ENCODE data around the gene OPN3. TPM values are rescaled to one million over a fixed set of nuclear protein-coding genes. Genes with fewer than 3 reads are reported as not detected.

Gene OPN3
- total RNA-seq, 1 donor from 2014 or later = 12.5 TPM

- peaks cover 3% of the 10 kb centered on the region for H3K9me3 Mint-ChIP-seq (ENCODE audit: unreplicated experiment)
- H3K4me3 Mint-ChIP-seq (ENCODE audit: unreplicated experiment) = peak overlapping the region; percentile 78
- peaks cover 4% of the 10 kb centered on the region for H3K27me3 Mint-ChIP-seq (ENCODE audit: unreplicated experiment)
- peaks cover 13% of the 10 kb centered on the region for H3K36me3 Mint-ChIP-seq (ENCODE audit: unreplicated experiment)
- no peak for TF ChIP-seq CTCF (IDR thresholded peaks at IDR 0.05; ENCODE audit: partially characterized antibody, unreplicated experiment)
- H3K27ac Mint-ChIP-seq (ENCODE audit: unreplicated experiment) = no peak overlapping the region
- H3K4me1 Mint-ChIP-seq (ENCODE audit: low read depth, unreplicated experiment) = peaks cover 15% of the 10 kb centered on the region
- DNase-seq = no peak
These were observed 2.0 kb downstream of the OPN3 start for GRCh38 chr1:241638099-241638682.

- Mint-ChIP-seq H3K36me3 (ENCODE audit: unreplicated experiment) (peaks cover 13% of the 10 kb centered on the region), H3K27me3 (ENCODE audit: unreplicated experiment) (peaks cover 4% of the 10 kb centered on the region), H3K27ac (ENCODE audit: unreplicated experiment) (no peak overlapping the region), H3K4me1 (ENCODE audit: low read depth, unreplicated experiment) (peaks cover 15% of the 10 kb centered on the region), H3K4me3 (ENCODE audit: unreplicated experiment) (peak overlapping the region; percentile 78), H3K9me3 (ENCODE audit: unreplicated experiment) (peaks cover 3% of the 10 kb centered on the region)
- DNase-seq = no peak
- TF ChIP-seq CTCF (IDR thresholded peaks at IDR 0.05; ENCODE audit: partially characterized antibody, unreplicated experiment) = no peak
These were observed 2.6 kb downstream of the OPN3 start for GRCh38 chr1:241637604-241638003.

- Mint-ChIP-seq H3K9me3 (ENCODE audit: unreplicated experiment) (peaks cover 3% of the 10 kb centered on the region), H3K4me3 (ENCODE audit: unreplicated experiment) (peak overlapping the region; percentile 78)
These were observed 3.1 kb downstream of the OPN3 start for GRCh38 chr1:241637046-241637590.

GRCh38 chr1:241636291-241636690, 3.9 kb downstream of the OPN3 start:
- H3K9me3 Mint-ChIP-seq (ENCODE audit: unreplicated experiment) = peaks cover 3% of the 10 kb centered on the region
- H3K36me3 Mint-ChIP-seq (ENCODE audit: unreplicated experiment) = peaks cover 13% of the 10 kb centered on the region
- H3K27me3 Mint-ChIP-seq (ENCODE audit: unreplicated experiment) = peaks cover 4% of the 10 kb centered on the region
- DNase-seq = no peak
- H3K27ac Mint-ChIP-seq (ENCODE audit: unreplicated experiment) = no peak overlapping the region
- TF ChIP-seq CTCF (IDR thresholded peaks at IDR 0.05; ENCODE audit: partially characterized antibody, unreplicated experiment) = no peak
- no peak overlapping the region for H3K4me3 Mint-ChIP-seq (ENCODE audit: unreplicated experiment)
- peaks cover 15% of the 10 kb centered on the region for H3K4me1 Mint-ChIP-seq (ENCODE audit: low read depth, unreplicated experiment)

More at GRCh38 chr1:241637046-241637590, 3.1 kb downstream of the OPN3 start:
- no peak for TF ChIP-seq CTCF (IDR thresholded peaks at IDR 0.05; ENCODE audit: partially characterized antibody, unreplicated experiment)
- Mint-ChIP-seq H3K27ac (ENCODE audit: unreplicated experiment) (no peak overlapping the region), H3K36me3 (ENCODE audit: unreplicated experiment) (peaks cover 13% of the 10 kb centered on the region), H3K27me3 (ENCODE audit: unreplicated experiment) (peaks cover 4% of the 10 kb centered on the region), H3K4me1 (ENCODE audit: low read depth, unreplicated experiment) (peaks cover 15% of the 10 kb centered on the region)
- no peak for DNase-seq

- H3K27ac Mint-ChIP-seq (ENCODE audit: unreplicated experiment) = no peak overlapping the region
- peaks cover 2% of the 10 kb centered on the region for H3K9me3 Mint-ChIP-seq (ENCODE audit: unreplicated experiment)
- H3K36me3 Mint-ChIP-seq (ENCODE audit: unreplicated experiment) = peaks cover 13% of the 10 kb centered on the region
- no peak for DNase-seq
- H3K4me3 Mint-ChIP-seq (ENCODE audit: unreplicated experiment) = no peak overlapping the region
- H3K4me1 Mint-ChIP-seq (ENCODE audit: low read depth, unreplicated experiment) = peaks cover 10% of the 10 kb centered on the region
- TF ChIP-seq CTCF (IDR thresholded peaks at IDR 0.05; ENCODE audit: partially characterized antibody, unreplicated experiment) = no peak
- peaks cover 2% of the 10 kb centered on the region for H3K27me3 Mint-ChIP-seq (ENCODE audit: unreplicated experiment)
These were observed 4.5 kb downstream of the OPN3 start for GRCh38 chr1:241635556-241636152.
